ENCODE results near the gene CNOT1.

DNA sequence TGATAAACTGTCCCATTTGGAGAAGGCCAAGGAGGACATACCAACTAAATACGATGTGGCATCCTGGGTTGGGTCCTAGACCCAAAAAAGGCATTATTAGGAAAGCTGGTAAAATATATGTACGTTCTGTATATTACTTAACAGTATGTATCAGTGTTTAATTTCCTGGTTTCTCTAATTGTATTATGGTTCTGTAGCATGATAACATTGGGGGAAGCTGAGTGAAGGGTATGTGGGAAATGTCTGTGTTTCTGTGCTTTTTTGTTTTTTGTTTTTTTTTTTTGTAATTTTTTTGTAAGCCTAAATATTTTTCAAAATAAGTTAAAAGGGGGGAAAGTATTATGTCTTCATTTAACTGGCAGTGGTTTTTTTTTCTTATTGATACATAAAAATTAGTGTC lies 151.2 kb downstream of the CNOT1 start:
- TF ChIP-seq, protein P1, sequence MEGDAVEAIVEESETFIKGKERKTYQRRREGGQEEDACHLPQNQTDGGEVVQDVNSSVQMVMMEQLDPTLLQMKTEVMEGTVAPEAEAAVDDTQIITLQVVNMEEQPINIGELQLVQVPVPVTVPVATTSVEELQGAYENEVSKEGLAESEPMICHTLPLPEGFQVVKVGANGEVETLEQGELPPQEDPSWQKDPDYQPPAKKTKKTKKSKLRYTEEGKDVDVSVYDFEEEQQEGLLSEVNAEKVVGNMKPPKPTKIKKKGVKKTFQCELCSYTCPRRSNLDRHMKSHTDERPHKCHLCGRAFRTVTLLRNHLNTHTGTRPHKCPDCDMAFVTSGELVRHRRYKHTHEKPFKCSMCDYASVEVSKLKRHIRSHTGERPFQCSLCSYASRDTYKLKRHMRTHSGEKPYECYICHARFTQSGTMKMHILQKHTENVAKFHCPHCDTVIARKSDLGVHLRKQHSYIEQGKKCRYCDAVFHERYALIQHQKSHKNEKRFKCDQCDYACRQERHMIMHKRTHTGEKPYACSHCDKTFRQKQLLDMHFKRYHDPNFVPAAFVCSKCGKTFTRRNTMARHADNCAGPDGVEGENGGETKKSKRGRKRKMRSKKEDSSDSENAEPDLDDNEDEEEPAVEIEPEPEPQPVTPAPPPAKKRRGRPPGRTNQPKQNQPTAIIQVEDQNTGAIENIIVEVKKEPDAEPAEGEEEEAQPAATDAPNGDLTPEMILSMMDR (IDR thresholded peaks at IDR 0.05): no peak
- TF ChIP-seq POLR2A (IDR thresholded peaks at IDR 0.05) (no peak), POLR2AphosphoS5 (IDR thresholded peaks at IDR 0.05) (no peak), EP300 (IDR thresholded peaks at IDR 0.05; ENCODE audit: low read depth) (no peak)

Data from transverse colon (tissue), 4 donors.